HG03159 (cell line): ENCODE results near the gene APOL3.
"Not testable (repeated sequence)": the region's sequence is repeated elsewhere in the genome, so short reads cannot be mapped to it uniquely, and the experiment has no call there.

Experiments used
- ATAC-seq: cut with Tn5 transposase; IDR thresholded peaks from one replicate; pipeline ENCODE4 v1.9.1; 2021; ENCODE audit warnings: mild to moderate bottlenecking, moderate library complexity; ENCODE audit not compliant: unreplicated experiment

APOL3 gene

GRCh38 chr22:36193577-36193976 is 33.0 kb upstream of the APOL3 start:
- ATAC-seq = no peak

GRCh38 chr22:36193171-36193570 is 32.6 kb upstream of the APOL3 start:
- ATAC-seq = no peak

GRCh38 chr22:36192542-36192941 is 32.0 kb upstream of the APOL3 start:
- no peak for ATAC-seq

- no peak for ATAC-seq
These were observed 30.7 kb upstream of the APOL3 start for GRCh38 chr22:36191106-36191836.

GRCh38 chr22:36187862-36188261 is 27.3 kb upstream of the APOL3 start:
- ATAC-seq = not testable (repeated sequence)

- no peak for ATAC-seq
These were observed 25.5 kb upstream of the APOL3 start for GRCh38 chr22:36185828-36186624.

- ATAC-seq = no peak
These were observed 24.0 kb upstream of the APOL3 start for GRCh38 chr22:36184433-36185025.

GRCh38 chr22:36183446-36183845 is 22.9 kb upstream of the APOL3 start:
- ATAC-seq = no peak

GRCh38 chr22:36182857-36183256 is 22.3 kb upstream of the APOL3 start:
- ATAC-seq = no peak

GRCh38 chr22:36182056-36182455 is 21.5 kb upstream of the APOL3 start:
- ATAC-seq = no peak

- ATAC-seq = no peak
These were observed 20.4 kb upstream of the APOL3 start for GRCh38 chr22:36180928-36181327.

GRCh38 chr22:36180038-36180880 is 19.7 kb upstream of the APOL3 start:
- no peak for ATAC-seq

GRCh38 chr22:36177160-36177559 is 16.6 kb upstream of the APOL3 start:
- no peak for ATAC-seq

GRCh38 chr22:36175892-36176291 is 15.3 kb upstream of the APOL3 start:
- no peak for ATAC-seq

GRCh38 chr22:36171941-36172340 is 11.4 kb upstream of the APOL3 start:
- ATAC-seq = no peak

- ATAC-seq = no peak
These were observed 6.1 kb upstream of the APOL3 start for GRCh38 chr22:36166518-36167220.

- ATAC-seq = no peak
These were observed 5.5 kb upstream of the APOL3 start for GRCh38 chr22:36166086-36166485.

GRCh38 chr22:36165141-36165540 is 4.6 kb upstream of the APOL3 start:
- ATAC-seq = no peak

- no peak for ATAC-seq
These were observed 4.1 kb upstream of the APOL3 start for GRCh38 chr22:36164621-36165020.

- ATAC-seq = no peak
These were observed 2.9 kb upstream of the APOL3 start for GRCh38 chr22:36163497-36163896.
